HG03520 (cell line): Measurements from ENCODE around the gene KCNC4.

Source experiments
- ATAC-seq: cut with Tn5 transposase; IDR thresholded peaks from one replicate; pipeline ENCODE4 v1.9.1; 2021; ENCODE audit warnings: mild to moderate bottlenecking, moderate library complexity; ENCODE audit not compliant: unreplicated experiment

Gene KCNC4

DNA sequence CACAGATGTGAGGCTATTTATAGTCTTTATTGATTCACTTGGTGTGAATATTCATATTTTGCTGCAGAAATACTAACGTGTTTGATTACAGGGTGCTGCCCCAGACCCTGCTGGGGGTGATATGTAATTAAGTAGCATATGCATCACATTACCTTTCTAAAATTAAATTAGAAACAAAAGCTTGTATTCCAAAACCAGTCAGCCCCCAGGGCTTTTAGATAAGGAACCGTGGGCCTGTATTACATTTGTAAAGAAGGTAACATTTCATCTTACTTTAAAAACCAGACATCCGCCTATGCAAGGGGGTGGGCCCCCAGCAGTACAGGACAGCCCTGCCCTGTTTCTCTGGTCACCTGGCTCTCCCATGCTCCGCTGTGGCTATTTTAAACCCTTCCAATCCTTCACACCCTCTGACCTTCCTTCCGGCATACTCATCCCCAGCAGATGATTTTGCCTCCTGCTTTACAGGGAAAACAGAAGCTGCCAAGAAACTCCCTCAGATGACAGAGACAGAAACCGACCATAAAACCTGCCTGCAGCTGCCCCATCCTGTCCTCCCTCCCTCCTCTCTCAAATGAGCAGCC, 22.0 kb upstream of the KCNC4 start:
- ATAC-seq = no peak

GRCh38 chr1:110189181-110189580, 20.9 kb upstream of the KCNC4 start:
- no peak for ATAC-seq

DNA sequence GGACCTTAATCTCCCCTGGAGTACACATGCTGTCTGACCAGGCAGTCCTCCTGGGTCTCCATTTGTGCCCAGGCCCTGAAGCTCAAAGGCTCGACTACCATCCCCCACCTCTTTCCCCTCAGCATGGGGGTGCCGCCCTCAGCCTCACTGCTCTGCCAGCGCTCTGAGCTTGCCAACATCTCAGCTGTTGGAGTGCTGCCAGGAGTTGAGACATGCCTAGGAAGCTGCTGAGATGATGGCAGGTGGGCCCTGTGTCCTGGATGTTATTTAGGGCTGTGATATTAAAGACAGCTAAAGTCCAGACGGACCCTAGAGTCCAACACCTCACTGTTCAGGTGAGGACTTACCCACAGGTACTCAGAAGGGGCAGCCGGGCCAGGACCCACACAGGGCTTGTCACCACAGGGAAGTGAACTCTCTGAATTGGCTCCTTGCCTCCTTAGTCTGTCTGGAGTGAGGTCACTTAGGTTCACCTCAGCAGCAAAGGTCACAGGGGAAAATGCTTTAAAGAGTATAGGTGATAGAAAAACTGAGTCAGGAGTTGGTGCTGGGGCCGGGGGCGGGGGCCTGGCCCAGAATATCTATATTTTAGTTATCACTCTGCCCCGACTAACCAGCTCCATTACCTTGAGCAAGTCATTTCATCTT, 19.7 kb upstream of the KCNC4 start:
- ATAC-seq = no peak

- ATAC-seq = no peak
Observed at GRCh38 chr1:110192541-110192940, 17.6 kb upstream of the KCNC4 start.

GRCh38 chr1:110195196-110195595, 14.9 kb upstream of the KCNC4 start:
- no peak for ATAC-seq

GRCh38 chr1:110196917-110197765, 13.0 kb upstream of the KCNC4 start:
- ATAC-seq = no peak

DNA sequence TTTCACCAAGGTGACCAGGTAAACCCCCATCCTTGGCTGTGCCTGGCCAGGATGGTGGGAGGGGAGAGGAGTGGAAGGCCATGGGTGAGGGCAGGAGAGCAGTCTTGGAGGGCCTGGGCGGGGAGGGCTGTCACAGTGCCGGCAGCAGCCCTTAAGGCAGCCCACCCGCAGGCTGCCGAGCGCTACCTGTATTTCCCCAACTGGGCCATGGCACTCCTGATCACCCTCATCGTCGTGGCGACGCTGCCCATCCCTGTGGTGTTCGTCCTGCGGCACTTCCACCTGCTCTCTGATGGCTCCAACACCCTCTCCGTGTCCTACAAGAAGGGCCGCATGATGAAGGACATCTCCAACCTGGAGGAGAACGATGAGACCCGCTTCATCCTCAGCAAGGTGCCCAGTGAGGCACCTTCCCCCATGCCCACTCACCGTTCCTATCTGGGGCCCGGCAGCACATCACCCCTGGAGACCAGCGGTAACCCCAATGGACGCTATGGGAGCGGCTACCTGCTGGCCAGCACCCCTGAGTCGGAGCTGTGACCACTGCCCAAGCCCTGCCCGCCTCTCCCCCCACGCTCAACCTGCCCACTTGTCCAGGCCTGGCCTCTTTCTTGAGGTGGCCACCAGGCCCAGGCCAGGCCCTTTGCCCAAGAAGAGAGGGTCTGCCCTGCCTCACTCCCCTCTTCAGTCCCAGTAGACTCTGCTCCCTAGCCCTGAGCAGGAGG, 12.0 kb upstream of the KCNC4 start:
- ATAC-seq = no peak

GRCh38 chr1:110198746-110199145, 11.4 kb upstream of the KCNC4 start:
- no peak for ATAC-seq

- no peak for ATAC-seq
Observed at GRCh38 chr1:110200190-110200589, 9.9 kb upstream of the KCNC4 start.

DNA sequence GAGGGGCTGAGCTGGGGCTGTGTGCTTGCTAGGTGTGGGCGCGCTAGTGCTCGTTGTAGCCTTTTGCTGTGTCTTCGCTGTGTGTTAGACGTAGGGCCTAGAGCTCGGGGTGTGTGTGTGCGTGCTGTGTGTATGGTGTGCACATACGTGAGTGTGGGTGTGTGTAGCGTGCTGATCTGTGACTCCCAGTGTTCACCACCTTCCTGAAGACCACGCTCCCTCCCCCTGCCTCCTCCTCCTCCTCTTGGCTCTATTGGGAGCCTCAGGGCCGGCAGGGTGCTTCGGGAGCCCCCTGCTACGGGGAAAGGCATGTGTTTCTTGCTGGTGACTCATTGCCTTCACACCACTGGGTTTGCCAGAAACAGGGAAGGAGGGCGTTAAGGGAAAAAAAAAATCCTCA, 9.4 kb upstream of the KCNC4 start:
- ATAC-seq = no peak

DNA sequence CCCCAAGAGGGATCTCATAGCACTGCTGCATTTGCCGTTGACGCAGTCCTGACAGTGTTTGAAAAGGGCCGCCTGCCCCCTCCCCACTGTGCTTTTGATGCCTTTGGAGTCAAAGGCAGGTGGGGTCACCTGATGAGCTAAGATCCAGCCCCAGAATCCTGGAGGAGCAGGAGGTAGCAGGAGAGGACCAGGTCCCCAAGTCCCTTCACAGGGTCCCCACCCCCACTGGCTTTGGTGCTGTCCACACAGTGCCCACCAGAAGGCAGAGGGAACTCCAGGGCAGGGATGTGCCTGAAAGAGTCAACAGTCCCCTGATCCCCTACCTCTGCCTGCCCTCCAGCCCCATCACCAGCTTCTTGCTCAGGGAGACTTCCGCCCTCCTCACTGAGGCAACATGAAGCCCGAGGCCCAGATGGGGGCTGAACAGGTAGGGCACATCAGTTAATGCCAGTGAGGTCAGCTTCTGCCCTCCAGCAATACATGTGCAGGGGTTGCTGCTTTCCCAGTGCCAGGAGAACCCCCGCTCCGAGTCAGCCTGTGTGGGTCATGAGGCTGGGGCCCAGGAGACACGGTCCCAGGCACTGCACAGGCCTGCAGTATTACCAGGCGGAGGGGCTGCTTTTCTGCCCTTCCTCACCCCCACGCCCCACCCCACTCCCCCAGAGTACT, 8.8 kb upstream of the KCNC4 start:
- ATAC-seq = no peak

- ATAC-seq = no peak
Observed at GRCh38 chr1:110203021-110203661, 7.0 kb upstream of the KCNC4 start.

DNA sequence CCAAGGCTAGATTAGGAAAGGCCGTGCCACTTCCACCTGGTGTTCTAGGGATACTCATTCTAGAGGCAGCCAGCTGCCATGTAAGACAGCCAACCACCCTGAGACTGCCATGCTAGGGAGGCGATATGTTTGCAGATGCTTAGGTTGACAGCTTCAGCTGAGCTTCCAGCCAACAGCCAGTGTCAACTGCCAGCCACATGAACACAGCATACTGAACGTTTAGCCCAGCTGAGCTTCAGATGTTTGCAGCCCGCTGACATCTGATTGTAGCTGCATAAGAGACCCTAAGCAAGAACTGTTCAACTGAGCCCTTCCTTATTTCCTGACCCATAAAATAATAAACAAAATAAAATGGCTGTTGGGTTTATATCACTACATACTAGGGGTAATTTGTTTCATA, 5.0 kb upstream of the KCNC4 start:
- ATAC-seq = no peak

DNA sequence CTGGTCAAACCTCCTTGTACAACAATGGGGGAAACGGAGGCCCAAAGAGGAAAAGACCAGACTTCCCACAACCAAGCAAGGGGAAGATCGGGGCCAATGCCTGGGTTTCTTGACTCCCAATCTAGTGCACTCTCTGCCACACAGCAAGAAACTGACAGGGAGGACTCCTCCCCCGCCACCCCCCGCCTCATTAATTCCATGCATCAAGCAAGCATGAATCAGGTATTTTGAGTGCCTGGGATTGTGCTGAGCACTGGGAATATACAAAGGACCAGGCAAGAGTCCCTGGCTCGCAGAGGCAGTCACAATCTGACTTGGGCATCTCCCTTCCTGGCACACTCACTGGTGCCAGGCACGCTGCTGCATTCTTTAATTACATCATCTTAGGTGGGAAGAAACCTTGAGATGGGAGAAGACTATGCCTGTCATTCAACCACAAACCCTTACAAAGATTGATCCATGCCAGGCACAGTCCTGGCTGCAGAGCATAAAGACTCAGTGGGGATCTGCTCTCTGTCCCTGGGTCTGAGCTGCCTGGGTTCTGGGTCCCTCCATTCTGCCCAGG, 4.4 kb upstream of the KCNC4 start:
- no peak for ATAC-seq

GRCh38 chr1:110206261-110206920, 3.7 kb upstream of the KCNC4 start:
- ATAC-seq = no peak

- no peak for ATAC-seq
Observed at GRCh38 chr1:110207831-110208230, 2.3 kb upstream of the KCNC4 start.

DNA sequence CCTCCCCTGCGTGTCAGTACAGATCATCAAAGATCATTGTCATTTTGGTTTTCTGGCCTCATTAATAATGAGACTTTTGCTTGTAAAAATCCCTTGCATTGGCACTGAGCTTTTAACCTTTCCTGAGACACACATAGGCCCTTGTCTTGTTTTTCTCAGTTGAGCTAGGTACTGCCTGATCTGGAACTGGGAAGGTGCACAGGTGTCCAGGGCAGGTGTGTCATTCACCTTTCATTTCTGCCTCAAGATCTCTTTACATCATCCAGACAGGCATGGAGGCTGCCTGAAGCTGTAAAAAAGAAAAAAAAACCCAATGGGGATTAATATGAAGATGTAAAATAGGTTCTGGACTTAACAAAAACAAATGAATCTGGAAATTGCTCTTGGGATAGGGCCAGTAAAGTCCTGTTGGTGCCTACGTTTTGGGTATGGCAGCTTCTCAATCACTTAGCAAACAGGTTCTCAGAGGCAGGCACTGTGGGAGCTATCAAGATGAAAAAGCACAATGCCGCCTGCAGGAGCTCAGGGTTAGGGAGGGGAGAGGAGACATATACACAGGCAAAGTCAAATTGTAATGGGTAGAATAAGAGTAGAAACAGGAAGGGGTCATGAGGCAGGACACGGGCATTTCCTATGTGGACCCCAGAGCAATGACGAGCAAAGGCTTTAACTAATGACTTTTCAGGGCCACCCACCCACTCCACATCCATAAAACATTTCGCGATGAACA, 1.0 kb upstream of the KCNC4 start:
- no peak for ATAC-seq

DNA sequence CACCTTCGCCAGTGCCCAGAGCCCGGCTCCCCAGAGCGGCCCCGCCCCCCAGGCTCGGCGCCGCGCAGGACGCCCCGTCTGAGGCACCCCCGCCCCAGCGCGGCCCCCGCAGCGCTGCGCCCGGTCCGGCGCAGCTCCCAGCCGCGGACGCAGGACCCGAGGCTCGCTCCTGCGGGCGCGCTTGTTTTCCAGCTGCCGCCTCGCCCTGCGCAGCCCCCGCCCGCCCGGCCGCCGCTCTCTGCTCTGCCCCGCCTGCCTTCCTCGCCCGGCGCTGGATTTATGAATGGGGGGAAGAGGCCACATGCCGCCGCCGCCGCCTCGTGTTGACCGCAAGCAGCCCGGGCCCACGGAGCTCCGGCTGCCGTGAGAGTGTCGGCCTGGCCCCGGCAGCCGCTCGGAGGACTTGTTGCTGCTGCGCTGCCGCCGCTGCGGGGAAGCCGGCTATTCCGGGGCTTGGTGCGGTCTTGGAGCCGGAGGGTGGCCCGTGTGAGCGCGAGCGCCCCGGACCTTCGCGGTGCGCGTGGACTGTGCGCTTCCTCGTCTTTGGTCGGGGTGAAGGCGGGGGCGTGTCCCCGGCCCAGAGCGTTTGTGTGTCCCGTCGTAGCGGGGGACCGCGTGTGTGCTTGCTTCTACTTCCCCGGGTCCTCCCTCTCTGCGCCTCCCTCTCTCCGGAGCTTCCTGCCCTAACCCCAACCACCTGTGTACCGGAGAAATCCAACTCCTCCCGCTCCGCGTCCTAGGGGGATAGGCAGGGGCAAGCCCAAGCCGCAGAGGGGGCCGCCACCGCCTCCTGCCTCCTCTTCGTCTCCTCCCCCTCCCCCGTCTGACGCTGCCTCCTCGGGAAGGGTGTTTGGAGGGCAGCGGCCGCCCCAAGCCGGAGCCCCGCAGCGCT, 736 bp downstream of the KCNC4 start:
- peak; percentile 16 for ATAC-seq
